HepG2 (cell line): ENCODE data around the gene SUPT4H1. TPM values are rescaled to one million over a fixed set of nuclear protein-coding genes. Genes with fewer than 3 reads are reported as not detected.

Experiments
- DNMT1 ChIP-seq: sonication (generic); formaldehyde crosslinking; IDR thresholded peaks from 2 replicates; pipeline ENCODE4 v1.5.1; 2020; ENCODE audit warnings: mild to moderate bottlenecking, missing genetic modification reagents
- ESRRA ChIP-seq: sonication (generic); formaldehyde crosslinking; IDR thresholded peaks from 2 replicates; pipeline ENCODE4 v1.5.1; 2020; ENCODE audit warnings: mild to moderate bottlenecking, low read depth, missing genetic modification reagents
- HNF4A ChIP-seq: sonication (generic); formaldehyde crosslinking; IDR thresholded peaks from 2 replicates; pipeline ENCODE4 v1.4.0; 2020; ENCODE audit warnings: missing genetic modification reagents
- MAZ ChIP-seq, 2 experiments: sonication (generic) in 1 of 2; formaldehyde crosslinking in 1 of 2; IDR thresholded peaks; 2 replicates each; pipeline versions ENCODE4 v1.5.0 to v1.6.1; 2012 to 2020; ENCODE audit warnings: low read depth in 2 of 2, mild to moderate bottlenecking in 2 of 2, borderline replicate concordance in 1 of 2, improper control_type of control experiment in 1 of 2, low read length in 1 of 2, missing genetic modification reagents in 1 of 2, moderate library complexity in 1 of 2
- MXI1 ChIP-seq: IDR thresholded peaks from 3 replicates; pipeline ENCODE4 v1.6.1; 2012; ENCODE audit warnings: low read depth, low read length, inconsistent platforms, borderline replicate concordance
- SMAD3 ChIP-seq: sonication (generic); formaldehyde crosslinking; IDR thresholded peaks from 2 replicates; pipeline ENCODE4 v1.4.0; 2020; ENCODE audit warnings: missing genetic modification reagents
- ZNF138 ChIP-seq: sonication (generic); formaldehyde crosslinking; IDR thresholded peaks from 2 replicates; pipeline ENCODE4 v1.5.0; 2020; ENCODE audit warnings: mild to moderate bottlenecking, low read depth, missing genetic modification reagents
- ZNF747 ChIP-seq: sonication (generic); formaldehyde crosslinking; IDR thresholded peaks from 2 replicates; pipeline ENCODE4 v1.8.1; 2023; ENCODE audit warnings: missing genetic modification reagents, mild to moderate bottlenecking, borderline replicate concordance
- ZNF75D ChIP-seq: sonication (generic); formaldehyde crosslinking; IDR thresholded peaks from 2 replicates; pipeline ENCODE4 v1.8.1; 2023; ENCODE audit warnings: missing genetic modification reagents, mild to moderate bottlenecking, borderline replicate concordance
- polyA plus RNA-seq, 8 experiments: library from polyadenylated mRNA; depleted of rRNA in 3 of 8; stranded (reverse) in 7 of 8; unstranded in 1 of 8; fragments of >200 nt; fragmentation: Illumina TruSeq in 4 of 8; extraction: Trizol in 4 of 8; gene quantifications; 2 replicates each; pipeline versions ENCODE4 v1.2.1 to v1.2.3, GENCODE V29; 2011 to 2016; ENCODE audit warnings: low read depth in 4 of 8, missing spikeins in 1 of 8, mixed read lengths in 1 of 8; ENCODE audit not compliant: insufficient read depth in 1 of 8
- total RNA-seq, 5 experiments: library from RNA; depleted of rRNA; stranded (reverse); fragments of >200 nt; fragmentation: Illumina TruSeq; extraction: Trizol; gene quantifications; 2 replicates each; pipeline ENCODE4 v1.2.3, GENCODE V29; 2016; ENCODE audit warnings: low read depth in 1 of 5
- TF ChIP-seq, protein P1 (sequence below): sonication (generic); formaldehyde crosslinking; IDR thresholded peaks from 2 replicates; pipeline ENCODE4 v1.4.0; 2020; ENCODE audit warnings: mild to moderate bottlenecking, missing genetic modification reagents
- TF ChIP-seq, protein P2 (sequence below): IDR thresholded peaks from 2 replicates; pipeline ENCODE4 v1.4.0; 2020; ENCODE audit warnings: mild to moderate bottlenecking, missing genetic modification reagents
- TF ChIP-seq, protein P3 (sequence below): sonication (generic); formaldehyde crosslinking; IDR thresholded peaks from 2 replicates; pipeline ENCODE4 v1.4.0; 2020; ENCODE audit warnings: mild to moderate bottlenecking, missing genetic modification reagents

SUPT4H1 gene
- total and polyA plus RNA-seq, 2 of the 13 experiments (the other 11 are each of a cell fraction or from before 2014, with no cell fraction given), result 155 to 244 TPM

GRCh38 chr17:58369214-58370031, 17.4 kb upstream of the SUPT4H1 start (continued):
- TF ChIP-seq, protein P1, sequence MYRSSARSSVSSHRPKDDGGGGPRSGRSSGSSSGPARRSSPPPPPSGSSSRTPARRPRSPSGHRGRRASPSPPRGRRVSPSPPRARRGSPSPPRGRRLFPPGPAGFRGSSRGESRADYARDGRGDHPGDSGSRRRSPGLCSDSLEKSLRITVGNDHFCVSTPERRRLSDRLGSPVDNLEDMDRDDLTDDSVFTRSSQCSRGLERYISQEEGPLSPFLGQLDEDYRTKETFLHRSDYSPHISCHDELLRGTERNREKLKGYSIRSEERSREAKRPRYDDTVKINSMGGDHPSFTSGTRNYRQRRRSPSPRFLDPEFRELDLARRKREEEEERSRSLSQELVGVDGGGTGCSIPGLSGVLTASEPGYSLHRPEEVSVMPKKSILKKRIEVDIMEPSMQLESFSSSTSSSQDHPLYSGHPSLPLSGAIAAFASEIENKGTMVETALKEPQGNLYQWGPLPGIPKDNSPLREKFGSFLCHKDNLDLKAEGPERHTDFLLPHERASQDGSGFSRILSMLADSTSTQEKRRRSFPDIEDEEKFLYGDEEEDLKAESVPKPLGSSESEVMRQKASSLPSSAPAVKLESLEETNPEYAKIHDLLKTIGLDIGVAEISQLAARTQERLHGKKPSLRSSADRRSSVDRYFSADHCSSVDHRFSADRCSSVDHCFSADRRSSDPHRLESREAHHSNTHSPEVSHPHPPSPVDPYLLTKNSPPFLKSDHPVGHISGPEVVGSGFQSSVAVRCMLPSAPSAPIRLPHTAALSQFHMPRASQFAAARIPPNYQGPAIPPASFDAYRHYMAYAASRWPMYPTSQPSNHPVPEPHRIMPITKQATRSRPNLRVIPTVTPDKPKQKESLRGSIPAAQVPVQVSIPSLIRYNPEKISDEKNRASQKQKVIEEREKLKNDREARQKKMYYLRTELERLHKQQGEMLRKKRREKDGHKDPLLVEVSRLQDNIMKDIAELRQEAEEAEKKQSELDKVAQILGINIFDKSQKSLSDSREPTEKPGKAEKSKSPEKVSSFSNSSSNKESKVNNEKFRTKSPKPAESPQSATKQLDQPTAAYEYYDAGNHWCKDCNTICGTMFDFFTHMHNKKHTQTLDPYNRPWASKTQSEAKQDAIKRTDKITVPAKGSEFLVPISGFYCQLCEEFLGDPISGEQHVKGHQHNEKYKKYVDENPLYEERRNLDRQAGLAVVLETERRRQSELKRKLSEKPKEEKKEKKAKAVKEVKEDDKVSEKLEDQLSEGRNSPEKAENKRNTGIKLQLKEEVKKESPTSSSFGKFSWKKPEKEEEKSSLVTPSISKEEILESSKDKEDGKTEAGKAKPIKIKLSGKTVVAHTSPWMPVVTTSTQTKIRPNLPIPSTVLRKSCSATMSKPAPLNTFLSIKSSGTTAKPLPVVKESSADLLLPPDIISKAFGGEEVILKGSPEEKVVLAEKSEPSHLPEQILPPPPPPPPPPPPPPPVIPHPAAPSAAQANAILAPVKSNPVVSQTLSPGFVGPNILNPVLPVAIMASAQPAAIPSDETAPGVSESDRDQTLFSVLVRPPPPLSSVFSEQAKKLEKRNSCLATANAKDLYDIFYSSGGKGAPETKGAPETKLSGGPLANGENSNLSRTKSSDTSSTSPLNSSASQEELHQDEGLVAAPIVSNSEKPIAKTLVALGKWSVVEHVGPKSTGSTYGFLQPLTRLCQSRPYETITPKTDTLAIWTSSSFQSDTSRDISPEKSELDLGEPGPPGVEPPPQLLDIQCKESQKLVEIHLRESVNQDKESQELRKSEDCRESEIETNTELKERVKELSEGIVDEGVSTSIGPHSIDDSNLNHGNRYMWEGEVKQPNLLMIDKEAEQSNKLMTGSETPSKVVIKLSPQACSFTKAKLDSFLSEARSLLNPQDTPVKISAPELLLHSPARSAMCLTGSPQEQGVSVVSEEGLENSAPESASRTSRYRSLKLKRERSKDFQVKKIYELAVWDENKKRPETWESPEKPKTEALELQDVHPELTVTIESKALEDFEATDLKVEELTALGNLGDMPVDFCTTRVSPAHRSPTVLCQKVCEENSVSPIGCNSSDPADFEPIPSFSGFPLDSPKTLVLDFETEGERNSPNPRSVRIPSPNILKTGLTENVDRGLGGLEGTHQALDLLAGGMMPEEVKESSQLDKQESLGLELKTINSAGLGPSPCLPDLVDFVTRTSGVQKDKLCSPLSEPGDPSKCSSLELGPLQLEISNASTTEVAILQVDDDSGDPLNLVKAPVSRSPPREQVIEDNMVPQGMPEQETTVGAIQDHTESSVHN (CRISPR knock-in tag), result 0 out of 2 replicates have a peak, but pooled peaks have one; percentile 67
- TF ChIP-seq ZNF747 (CRISPR knock-in tag), result peak; percentile 51
- TF ChIP-seq ZNF138 (CRISPR knock-in tag), result no peak
- TF ChIP-seq, protein P2, sequence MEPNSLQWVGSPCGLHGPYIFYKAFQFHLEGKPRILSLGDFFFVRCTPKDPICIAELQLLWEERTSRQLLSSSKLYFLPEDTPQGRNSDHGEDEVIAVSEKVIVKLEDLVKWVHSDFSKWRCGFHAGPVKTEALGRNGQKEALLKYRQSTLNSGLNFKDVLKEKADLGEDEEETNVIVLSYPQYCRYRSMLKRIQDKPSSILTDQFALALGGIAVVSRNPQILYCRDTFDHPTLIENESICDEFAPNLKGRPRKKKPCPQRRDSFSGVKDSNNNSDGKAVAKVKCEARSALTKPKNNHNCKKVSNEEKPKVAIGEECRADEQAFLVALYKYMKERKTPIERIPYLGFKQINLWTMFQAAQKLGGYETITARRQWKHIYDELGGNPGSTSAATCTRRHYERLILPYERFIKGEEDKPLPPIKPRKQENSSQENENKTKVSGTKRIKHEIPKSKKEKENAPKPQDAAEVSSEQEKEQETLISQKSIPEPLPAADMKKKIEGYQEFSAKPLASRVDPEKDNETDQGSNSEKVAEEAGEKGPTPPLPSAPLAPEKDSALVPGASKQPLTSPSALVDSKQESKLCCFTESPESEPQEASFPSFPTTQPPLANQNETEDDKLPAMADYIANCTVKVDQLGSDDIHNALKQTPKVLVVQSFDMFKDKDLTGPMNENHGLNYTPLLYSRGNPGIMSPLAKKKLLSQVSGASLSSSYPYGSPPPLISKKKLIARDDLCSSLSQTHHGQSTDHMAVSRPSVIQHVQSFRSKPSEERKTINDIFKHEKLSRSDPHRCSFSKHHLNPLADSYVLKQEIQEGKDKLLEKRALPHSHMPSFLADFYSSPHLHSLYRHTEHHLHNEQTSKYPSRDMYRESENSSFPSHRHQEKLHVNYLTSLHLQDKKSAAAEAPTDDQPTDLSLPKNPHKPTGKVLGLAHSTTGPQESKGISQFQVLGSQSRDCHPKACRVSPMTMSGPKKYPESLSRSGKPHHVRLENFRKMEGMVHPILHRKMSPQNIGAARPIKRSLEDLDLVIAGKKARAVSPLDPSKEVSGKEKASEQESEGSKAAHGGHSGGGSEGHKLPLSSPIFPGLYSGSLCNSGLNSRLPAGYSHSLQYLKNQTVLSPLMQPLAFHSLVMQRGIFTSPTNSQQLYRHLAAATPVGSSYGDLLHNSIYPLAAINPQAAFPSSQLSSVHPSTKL, result peak; percentile 82
- TF ChIP-seq SMAD3, result 0 out of 2 replicates have a peak, but pooled peaks have one; percentile 15
- TF ChIP-seq ZNF75D (CRISPR knock-in tag), result no peak
- TF ChIP-seq MXI1, result peak; percentile 72; the same call in 2 of the 3 replicates
- TF ChIP-seq HNF4A (CRISPR knock-in tag), result peak; percentile 91
- no peak for TF ChIP-seq DNMT1 (CRISPR knock-in tag)
- TF ChIP-seq, protein P3, sequence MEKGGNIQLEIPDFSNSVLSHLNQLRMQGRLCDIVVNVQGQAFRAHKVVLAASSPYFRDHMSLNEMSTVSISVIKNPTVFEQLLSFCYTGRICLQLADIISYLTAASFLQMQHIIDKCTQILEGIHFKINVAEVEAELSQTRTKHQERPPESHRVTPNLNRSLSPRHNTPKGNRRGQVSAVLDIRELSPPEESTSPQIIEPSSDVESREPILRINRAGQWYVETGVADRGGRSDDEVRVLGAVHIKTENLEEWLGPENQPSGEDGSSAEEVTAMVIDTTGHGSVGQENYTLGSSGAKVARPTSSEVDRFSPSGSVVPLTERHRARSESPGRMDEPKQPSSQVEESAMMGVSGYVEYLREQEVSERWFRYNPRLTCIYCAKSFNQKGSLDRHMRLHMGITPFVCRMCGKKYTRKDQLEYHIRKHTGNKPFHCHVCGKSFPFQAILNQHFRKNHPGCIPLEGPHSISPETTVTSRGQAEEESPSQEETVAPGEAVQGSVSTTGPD, result no peak
- no peak for TF ChIP-seq MAZ (IDR thresholded peaks at IDR 0.05; ENCODE audit: borderline replicate concordance, low read depth, low read length)
- 0 out of 2 replicates have a peak, but pooled peaks have one; percentile 34 for TF ChIP-seq MAZ (CRISPR knock-in tag; IDR thresholded peaks at IDR 0.05; ENCODE audit: low read depth)
- 0 out of 2 replicates have a peak, but pooled peaks have one; percentile 34 for TF ChIP-seq ESRRA (CRISPR knock-in tag)
